Fibroblast of skin of right biceps (primary cell): ENCODE data around the gene DOCK6.
"Not testable (repeated sequence)": the region's sequence is repeated elsewhere in the genome, so short reads cannot be mapped to it uniquely, and the experiment has no call there.

Source experiments
- DNase-seq: peaks from one replicate; pipeline ENCODE4 v3.0.0-alpha.2; 2013

Gene DOCK6

GRCh38 chr19:11194656-11195558 lies 67.4 kb downstream of the DOCK6 start:
- peak; percentile 40 for DNase-seq

- DNase-seq = no peak
Measured at GRCh38 chr19:11194173-11194572, 68.2 kb downstream of the DOCK6 start.

DNA sequence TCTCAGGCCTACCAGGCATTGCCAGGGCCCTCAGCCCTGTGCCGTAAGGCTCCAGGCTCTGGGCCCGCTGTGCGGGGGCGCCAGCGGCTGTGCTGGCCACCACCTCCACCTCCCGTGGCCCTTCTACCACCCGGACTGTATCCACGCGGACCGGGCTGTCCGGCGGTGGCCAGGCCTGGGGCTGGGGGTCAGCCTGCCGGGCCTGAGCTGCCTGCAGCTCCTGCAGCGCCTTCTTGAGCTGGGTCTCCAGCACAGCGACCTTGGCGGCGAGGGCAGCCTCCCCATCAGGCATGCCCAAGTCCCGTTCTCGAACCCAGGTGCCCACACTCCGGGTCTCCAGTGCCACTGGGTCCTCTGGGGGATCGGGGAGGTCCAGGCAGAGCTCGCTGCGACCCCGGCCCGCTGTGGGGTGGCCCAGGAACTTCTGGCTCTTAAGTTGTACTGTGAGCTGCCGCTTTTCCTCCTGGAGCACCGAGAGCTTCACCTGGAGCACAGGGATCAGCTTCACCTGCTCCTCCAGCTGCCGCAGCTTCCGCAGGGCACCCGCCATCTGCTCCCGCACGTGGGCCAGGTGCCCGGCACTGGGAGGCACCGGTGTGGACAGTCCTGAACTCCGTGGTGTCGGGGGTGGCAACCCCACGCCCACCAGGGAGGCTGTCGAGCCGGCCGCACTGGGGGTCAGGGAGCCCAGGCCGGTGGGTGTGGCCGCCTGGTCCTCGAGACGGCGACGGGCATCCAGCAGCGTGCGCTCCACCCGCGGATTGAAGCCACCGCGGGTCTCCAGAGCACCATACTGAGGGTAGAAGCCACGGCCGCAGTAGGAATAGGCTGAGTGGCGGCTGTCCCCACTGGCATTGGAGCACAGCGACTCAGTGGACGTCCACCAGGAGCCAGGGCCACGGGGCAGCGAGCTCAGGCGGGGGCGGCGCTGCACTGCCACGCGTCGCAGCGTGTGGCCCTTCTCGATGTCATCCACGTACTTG lies 69.1 kb downstream of the DOCK6 start:
- DNase-seq = no peak

DNA sequence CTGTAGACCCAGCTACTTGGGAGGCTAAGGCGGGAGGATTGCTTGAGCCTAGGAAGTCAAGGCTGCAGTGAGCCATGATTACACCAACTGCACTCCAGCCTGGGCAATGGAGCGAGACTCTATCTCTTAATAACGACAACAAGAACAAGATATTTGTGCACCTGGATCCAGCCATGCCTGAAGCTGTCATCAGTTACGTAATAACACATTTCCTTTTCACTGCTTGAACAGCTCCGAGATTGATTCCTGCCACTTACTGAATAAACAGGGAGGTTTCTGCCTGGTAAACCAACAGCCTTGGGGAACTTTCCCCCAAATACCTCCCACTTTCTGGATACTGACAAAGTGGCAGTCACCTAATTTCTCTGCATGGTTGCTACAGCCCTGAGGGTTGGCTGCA lies 70.4 kb downstream of the DOCK6 start:
- no peak for DNase-seq

GRCh38 chr19:11191273-11191755 lies 71.0 kb downstream of the DOCK6 start:
- peak; percentile 58 for DNase-seq

GRCh38 chr19:11190501-11190900 lies 71.8 kb downstream of the DOCK6 start:
- no peak for DNase-seq

GRCh38 chr19:11187441-11187840 lies 74.9 kb downstream of the DOCK6 start:
- DNase-seq = no peak

DNA sequence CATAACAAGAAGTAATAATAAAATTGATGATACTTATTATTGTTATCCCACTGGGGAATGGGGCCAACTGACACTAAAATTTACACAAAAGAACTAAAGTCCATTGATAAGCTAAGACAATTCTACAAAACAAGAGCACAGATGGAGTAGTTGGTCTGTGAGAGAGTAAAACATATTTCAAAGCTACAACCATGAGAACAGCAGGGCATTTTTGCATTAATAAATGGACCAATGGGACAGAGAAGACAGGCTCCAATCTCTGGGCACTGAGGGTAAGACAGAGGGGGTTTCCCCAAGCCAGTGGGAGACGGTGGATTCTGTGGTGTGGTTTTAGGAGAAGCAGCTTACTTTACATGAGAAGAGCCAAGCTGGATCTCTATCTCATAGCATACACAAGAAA lies 79.3 kb downstream of the DOCK6 start:
- no peak for DNase-seq

- DNase-seq = no peak
Measured at GRCh38 chr19:11181488-11181887, 80.8 kb downstream of the DOCK6 start.

- not testable (repeated sequence) for DNase-seq
Measured at GRCh38 chr19:11180975-11181374, 81.3 kb downstream of the DOCK6 start.

DNA sequence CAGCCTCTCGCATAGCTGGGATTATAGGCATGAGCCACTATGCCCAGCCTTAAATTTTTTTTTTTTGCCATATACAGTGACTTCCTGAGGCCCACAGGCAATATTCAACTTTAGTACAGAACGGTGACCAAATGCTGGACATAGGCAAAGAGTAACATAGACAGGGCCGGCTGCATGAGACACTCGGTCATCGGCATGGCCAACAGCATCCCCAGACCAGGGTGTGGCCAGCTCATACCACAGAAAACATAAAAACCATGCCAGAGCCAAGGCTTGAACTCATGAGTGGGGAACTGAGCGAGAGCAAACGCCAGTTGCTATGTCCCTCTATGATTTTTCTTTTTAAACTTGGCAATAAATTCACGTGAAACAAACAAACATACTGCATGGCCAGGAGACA lies 82.0 kb downstream of the DOCK6 start:
- DNase-seq = no peak

DNA sequence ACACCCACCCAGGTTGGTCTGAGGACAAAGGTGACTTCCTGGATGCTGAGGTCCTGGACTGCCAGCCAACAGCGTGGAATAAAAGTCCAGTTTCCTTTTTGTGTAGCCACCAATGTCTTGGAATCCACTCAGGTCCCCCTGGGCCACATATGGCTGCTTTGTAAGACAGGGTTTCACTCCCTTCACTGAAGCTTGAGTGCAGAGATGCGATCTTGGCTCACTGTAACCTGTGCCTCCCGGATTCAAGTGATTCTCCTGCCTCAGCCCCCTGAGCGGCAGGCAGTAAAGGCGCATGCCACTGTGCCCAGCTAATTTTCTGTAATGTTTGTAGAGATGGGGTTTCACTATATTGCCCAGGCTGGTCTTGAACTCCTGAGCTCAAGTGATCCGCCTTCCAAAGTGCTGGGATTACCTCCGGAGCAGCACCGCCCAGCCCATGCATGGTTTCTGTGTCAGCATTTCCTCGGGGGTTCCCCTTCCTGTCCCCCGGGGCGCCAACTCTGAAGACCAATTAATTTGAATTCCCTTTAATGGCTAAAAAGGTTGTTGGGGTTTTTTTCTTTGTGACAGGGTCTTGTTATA lies 82.5 kb downstream of the DOCK6 start:
- no peak for DNase-seq

DNA sequence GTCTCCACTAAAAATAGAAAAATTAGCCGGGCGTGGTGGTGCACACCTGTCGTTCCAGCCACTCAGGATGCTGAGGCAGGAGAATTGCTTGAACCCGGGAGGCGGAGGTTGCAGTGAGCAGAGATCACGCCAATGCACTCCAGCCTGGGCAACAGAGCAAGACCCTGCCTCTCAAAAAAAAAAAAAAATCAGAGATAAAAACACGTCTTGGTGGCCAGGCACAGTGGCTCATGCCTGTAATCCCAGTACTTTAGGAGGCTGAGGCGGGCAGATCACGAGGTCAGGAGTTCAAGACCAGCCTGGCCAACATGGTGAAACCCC lies 83.2 kb downstream of the DOCK6 start:
- DNase-seq = not testable (repeated sequence)

DNA sequence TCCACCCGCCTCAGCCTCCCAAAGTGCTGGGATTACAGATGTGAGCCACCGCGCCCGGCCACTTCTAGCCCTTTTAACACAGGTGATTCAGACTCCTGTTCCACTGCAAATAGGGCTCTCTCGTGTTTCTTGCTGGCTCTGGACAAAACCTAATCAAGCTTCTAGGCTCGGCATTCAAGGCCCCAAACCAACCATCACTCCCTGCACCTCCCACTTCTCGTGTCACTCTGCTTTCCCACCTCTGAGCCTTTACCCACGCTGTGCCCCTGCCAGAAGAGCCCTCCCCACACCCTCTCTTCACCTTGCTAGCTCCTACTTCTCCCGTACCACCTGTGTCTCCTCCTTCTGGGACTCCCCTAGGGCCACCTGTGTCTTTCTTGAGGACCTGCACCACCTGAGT lies 84.7 kb downstream of the DOCK6 start:
- DNase-seq = no peak

- DNase-seq = no peak
Measured at GRCh38 chr19:11176466-11177193, 85.7 kb downstream of the DOCK6 start.

DNA sequence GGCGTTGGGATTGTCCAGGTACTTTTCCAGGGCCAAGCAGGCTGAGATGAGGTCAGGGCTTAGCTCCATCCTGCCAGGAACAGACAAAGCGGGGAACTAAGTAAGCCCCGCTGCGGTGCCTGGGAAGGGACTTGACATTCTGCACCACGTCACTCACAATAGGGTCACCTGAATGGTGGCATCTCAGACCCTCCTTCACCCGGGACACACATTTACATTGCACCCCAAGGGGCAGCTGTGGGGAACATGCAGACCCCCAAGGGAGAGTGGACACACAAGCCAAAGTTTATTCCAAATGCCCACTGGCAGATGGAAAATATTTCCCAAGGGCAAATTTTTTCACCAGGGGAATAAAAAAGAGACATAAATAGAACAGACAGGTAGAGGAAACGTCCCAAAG lies 86.4 kb downstream of the DOCK6 start:
- DNase-seq = no peak

GRCh38 chr19:11174336-11174735 lies 88.0 kb downstream of the DOCK6 start:
- no peak for DNase-seq

- no peak for DNase-seq
Measured at GRCh38 chr19:11173516-11174155, 88.7 kb downstream of the DOCK6 start.

- no peak for DNase-seq
Measured at GRCh38 chr19:11172576-11172975, 89.7 kb downstream of the DOCK6 start.

GRCh38 chr19:11171144-11171543 lies 91.2 kb downstream of the DOCK6 start:
- DNase-seq = no peak

GRCh38 chr19:11169896-11170678 lies 92.2 kb downstream of the DOCK6 start:
- no peak for DNase-seq
